WTC11 (cell line): Measurements from ENCODE around the gene SLC27A2.
A peak's percentile ranks its signal among the peaks of the same experiment; 100 is the strongest.

Experiments used
- CTCF ChIP-seq: fragments of 200-600 bp; IDR thresholded peaks from 2 replicates; pipeline ENCODE4 v1.8.0; 2022; ENCODE audit warnings: antibody characterized with exemption
- ELF4 ChIP-seq: sonication (generic); formaldehyde crosslinking; IDR thresholded peaks from 2 replicates; pipeline ENCODE4 v1.8.1; 2022; ENCODE audit warnings: low read depth, mild to moderate bottlenecking, moderate library complexity, missing genetic modification reagents
- ERG ChIP-seq: fragments of 250-450 bp; sonication (Bioruptor Pico); IDR thresholded peaks from 2 replicates; pipeline ENCODE4 v1.8.0; 2021; ENCODE audit warnings: mild to moderate bottlenecking
- ETV6 ChIP-seq: sonication (generic); formaldehyde crosslinking; IDR thresholded peaks from 2 replicates; pipeline ENCODE4 v1.8.1; 2022; ENCODE audit warnings: mild to moderate bottlenecking, missing genetic modification reagents
- FOXK1 ChIP-seq: sonication (generic); formaldehyde crosslinking; IDR thresholded peaks from 2 replicates; pipeline ENCODE4 v1.8.0; 2022; ENCODE audit warnings: mild to moderate bottlenecking, moderate library complexity, missing genetic modification reagents
- IRF1 ChIP-seq: sonication (generic); formaldehyde crosslinking; IDR thresholded peaks from 2 replicates; pipeline ENCODE4 v1.8.0; 2023; ENCODE audit warnings: missing genetic modification reagents
- IRF2 ChIP-seq: sonication (generic); formaldehyde crosslinking; IDR thresholded peaks from 2 replicates; pipeline ENCODE4 v1.8.0; 2022; ENCODE audit warnings: low read depth, missing genetic modification reagents, borderline replicate concordance
- MXD4 ChIP-seq: fragments of 250-450 bp; sonication (Bioruptor Pico); IDR thresholded peaks from 2 replicates; pipeline ENCODE4 v1.8.0; 2021; ENCODE audit warnings: mild to moderate bottlenecking, moderate library complexity, borderline replicate concordance
- NR1H2 ChIP-seq: sonication (generic); formaldehyde crosslinking; IDR thresholded peaks from 2 replicates; pipeline ENCODE4 v1.9.0; 2021; ENCODE audit warnings: mild to moderate bottlenecking, moderate library complexity, missing genetic modification reagents
- PRDM15 ChIP-seq: sonication (generic); formaldehyde crosslinking; IDR thresholded peaks from 2 replicates; pipeline ENCODE4 v1.8.0; 2022; ENCODE audit warnings: missing genetic modification reagents
- SMAD4 ChIP-seq: sonication (generic); formaldehyde crosslinking; IDR thresholded peaks from 2 replicates; pipeline ENCODE4 v1.8.0; 2022; ENCODE audit warnings: mild to moderate bottlenecking, missing genetic modification reagents
- SP1 ChIP-seq: sonication (generic); formaldehyde crosslinking; conservative IDR thresholded peaks from 2 replicates; pipeline ENCODE4 v1.8.1; 2022; ENCODE audit warnings: missing genetic modification reagents
- ZNF121 ChIP-seq: sonication (generic); formaldehyde crosslinking; IDR thresholded peaks from 2 replicates; pipeline ENCODE4 v1.8.0; 2023; ENCODE audit warnings: missing genetic modification reagents
- ZNF423 ChIP-seq: fragments of 250-450 bp; sonication (Bioruptor Pico); IDR thresholded peaks from 2 replicates; pipeline ENCODE4 v2.1.2; 2022; ENCODE audit warnings: mild to moderate bottlenecking, moderate library complexity

- TF ChIP-seq ERG: no peak
- TF ChIP-seq SMAD4 (CRISPR knock-in tag): no peak
- no peak for TF ChIP-seq ELF4
- TF ChIP-seq ETV6 (CRISPR knock-in tag): no peak; the same call in 1 of the 2 replicates
- no peak for TF ChIP-seq ZNF423
- TF ChIP-seq CTCF: 0 out of 2 replicates have a peak, but pooled peaks have one; percentile 34
- TF ChIP-seq SP1 (CRISPR knock-in tag): no peak
- no peak for TF ChIP-seq NR1H2 (CRISPR knock-in tag)
- no peak for TF ChIP-seq IRF1 (CRISPR knock-in tag)
- TF ChIP-seq FOXK1 (CRISPR knock-in tag): peak; percentile 30
- TF ChIP-seq PRDM15 (CRISPR knock-in tag): no peak
- no peak for TF ChIP-seq ZNF121 (CRISPR knock-in tag)
- TF ChIP-seq IRF2 (CRISPR knock-in tag): no peak
- no peak for TF ChIP-seq MXD4
Observed at GRCh38 chr15:50181969-50182218, at the start of gene SLC27A2.
